H7 (cell line): Measurements from ENCODE around the gene TTLL5. TPM values are rescaled to one million over a fixed set of nuclear protein-coding genes. Genes with fewer than 3 reads are reported as not detected.
"Not testable (repeated sequence)": the region's sequence is repeated elsewhere in the genome, so short reads cannot be mapped to it uniquely, and the experiment has no call there.

Experiments
- DNase-seq: peaks from one replicate; pipeline ENCODE4 v3.0.0; 2012
- H3K27me3 ChIP-seq: 2 replicates; pipeline ENCODE4 v1.6.0; 2011; ENCODE audit warnings: mild to moderate bottlenecking, low read length; ENCODE audit not compliant: control insufficient read depth, insufficient read depth
- H3K36me3 ChIP-seq: replicated peaks from 2 replicates; pipeline ENCODE4 v1.5.1; 2011; ENCODE audit warnings: low read length; ENCODE audit not compliant: control insufficient read depth, insufficient read depth
- H3K4me3 ChIP-seq: 2 replicates; pipeline ENCODE4 v1.5.1; 2011; ENCODE audit warnings: low read depth, mild to moderate bottlenecking, control low read depth, low read length, moderate library complexity; ENCODE audit not compliant: insufficient read depth
- total RNA-seq: library from RNA; depleted of rRNA; stranded (reverse); fragments of >200 nt; shearing (Covaris generic); gene quantifications from 2 replicates; pipeline ENCODE4 v1.2.3, GENCODE V29; 2014

TTLL5 gene
- total RNA-seq, 1 experiment from 2014 or later = 19.3 TPM

GRCh38 chr14:75827331-75827730, 166.3 kb downstream of the TTLL5 start:
- Histone ChIP-seq H3K36me3 (no peaks in the 10 kb centered on the region), H3K27me3 (no peaks in the 10 kb centered on the region), H3K4me3 (no peak overlapping the region)
- DNase-seq = no peak

DNA sequence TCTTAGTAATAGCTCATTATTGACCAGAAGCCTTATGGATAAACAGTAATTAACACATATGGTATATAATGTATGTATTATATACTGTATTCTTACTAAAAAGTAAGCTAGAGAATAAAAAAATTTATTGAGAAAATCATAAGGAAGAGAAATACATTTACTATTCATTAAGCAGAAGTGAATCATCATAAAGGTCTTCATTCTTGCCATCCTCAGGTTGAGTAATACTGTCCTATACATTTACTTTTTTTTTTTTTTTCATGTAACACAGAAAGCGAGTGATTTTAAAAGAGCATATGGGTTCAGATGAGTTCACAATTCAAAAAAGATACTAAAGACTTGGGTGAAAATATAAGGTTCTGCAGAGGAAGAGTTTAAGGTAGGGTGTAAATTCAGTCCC, 168.3 kb downstream of the TTLL5 start:
- DNase-seq = no peak
- no peaks in the 10 kb centered on the region for H3K36me3 ChIP-seq
- no peak overlapping the region for H3K4me3 ChIP-seq
- no peaks in the 10 kb centered on the region for H3K27me3 ChIP-seq

DNA sequence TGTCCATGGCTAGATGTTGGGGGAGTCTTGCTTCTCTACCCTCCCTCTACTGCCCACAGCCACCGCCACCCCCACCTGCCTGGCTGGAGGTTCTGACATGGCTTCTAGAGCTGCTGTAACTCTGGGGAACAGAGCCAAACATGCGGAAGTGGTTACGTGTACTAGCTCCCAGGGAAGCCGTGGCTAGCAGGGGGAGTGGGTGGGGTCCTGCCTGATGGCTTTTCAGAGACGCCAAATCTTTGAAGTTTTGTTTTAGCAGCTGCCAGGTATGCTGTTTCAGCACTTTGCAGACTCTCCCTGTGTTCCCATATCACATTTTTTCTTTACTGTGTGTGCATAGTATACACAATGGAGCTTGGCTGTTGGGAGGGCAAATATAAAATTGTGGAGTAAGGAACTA, 170.4 kb downstream of the TTLL5 start:
- H3K36me3 ChIP-seq = no peaks in the 10 kb centered on the region
- no peak overlapping the region for H3K4me3 ChIP-seq
- DNase-seq = no peak

GRCh38 chr14:75831952-75832351, 170.9 kb downstream of the TTLL5 start:
- Histone ChIP-seq H3K4me3 (no peak overlapping the region), H3K36me3 (no peaks in the 10 kb centered on the region; the same call in 1 of the 2 replicates), H3K27me3 (no peaks in the 10 kb centered on the region)
- no peak for DNase-seq

More for the DNA sequence above, 170.4 kb downstream of the TTLL5 start:
- H3K27me3 ChIP-seq = no peaks in the 10 kb centered on the region

- no peaks in the 10 kb centered on the region for H3K27me3 ChIP-seq
Observed at GRCh38 chr14:75832621-75833297, 171.7 kb downstream of the TTLL5 start.

GRCh38 chr14:75833326-75834020, 172.4 kb downstream of the TTLL5 start:
- Histone ChIP-seq H3K36me3 (no peaks in the 10 kb centered on the region; the same call in 1 of the 2 replicates), H3K27me3 (no peaks in the 10 kb centered on the region), H3K4me3 (no peak overlapping the region)
- DNase-seq = no peak

More at GRCh38 chr14:75832621-75833297, 171.7 kb downstream of the TTLL5 start:
- Histone ChIP-seq H3K36me3 (no peaks in the 10 kb centered on the region; the same call in 1 of the 2 replicates), H3K4me3 (no peak overlapping the region)
- DNase-seq = no peak

DNA sequence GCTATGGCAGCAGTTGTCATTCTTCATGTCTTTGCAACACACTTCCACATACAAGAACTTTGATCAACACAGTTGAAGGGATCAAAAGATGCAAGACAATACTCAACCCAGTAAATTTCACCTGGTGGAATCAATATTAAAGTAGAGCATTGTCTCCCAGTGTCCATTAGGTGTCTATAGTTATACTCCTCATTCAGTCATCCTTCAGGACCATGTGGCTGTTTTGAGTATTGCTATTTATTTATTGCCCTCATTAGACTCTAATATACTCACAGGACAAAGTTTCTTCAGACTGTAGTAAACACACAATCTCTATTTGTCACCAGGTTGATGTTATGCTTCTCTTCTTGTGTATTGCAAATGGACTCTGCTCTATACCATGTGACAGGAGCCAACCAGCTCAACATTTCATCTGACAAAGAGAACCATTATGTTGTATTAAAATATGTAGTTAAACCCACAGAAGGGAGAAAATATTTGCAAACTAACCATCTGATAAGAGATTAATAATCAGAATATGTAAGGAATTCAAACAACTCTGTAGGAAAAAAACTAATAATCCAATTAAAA, 174.2 kb downstream of the TTLL5 start:
- no peak for DNase-seq
- Histone ChIP-seq H3K36me3 (no peaks in the 10 kb centered on the region; the same call in 1 of the 2 replicates), H3K4me3 (no peak overlapping the region), H3K27me3 (no peaks in the 10 kb centered on the region)

DNA sequence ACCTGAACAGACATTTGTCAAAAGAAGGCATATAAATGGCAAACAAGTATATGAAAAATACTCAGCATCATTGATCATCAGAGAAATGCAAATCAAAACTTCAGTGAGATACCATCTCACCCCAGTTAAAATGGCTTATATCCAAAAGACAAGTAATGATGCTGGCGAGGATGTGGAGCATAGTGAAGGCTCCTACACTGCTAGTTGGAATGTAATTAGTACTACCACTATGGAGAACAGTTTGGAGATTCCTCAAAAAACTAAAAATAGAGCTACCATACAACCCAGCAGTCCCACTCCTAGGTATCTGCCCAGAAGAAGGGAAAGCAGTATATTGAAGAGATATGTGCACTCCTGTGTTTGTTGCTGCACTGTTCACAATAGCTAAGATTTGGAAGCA, 174.7 kb downstream of the TTLL5 start:
- no peaks in the 10 kb centered on the region; the same call in 1 of the 2 replicates for H3K36me3 ChIP-seq
- no peaks in the 10 kb centered on the region for H3K27me3 ChIP-seq
- DNase-seq = no peak
- no peak overlapping the region for H3K4me3 ChIP-seq

- no peak for DNase-seq
- Histone ChIP-seq H3K4me3 (no peak overlapping the region), H3K27me3 (no peaks in the 10 kb centered on the region), H3K36me3 (no peaks in the 10 kb centered on the region; the same call in 1 of the 2 replicates)
Observed at GRCh38 chr14:75837151-75837787, 176.2 kb downstream of the TTLL5 start.

GRCh38 chr14:75840911-75841310, 179.9 kb downstream of the TTLL5 start:
- Histone ChIP-seq H3K36me3 (no peaks in the 10 kb centered on the region; the same call in 1 of the 2 replicates), H3K4me3 (no peak overlapping the region), H3K27me3 (no peaks in the 10 kb centered on the region)
- no peak for DNase-seq

- no peaks in the 10 kb centered on the region for H3K27me3 ChIP-seq
- no peak for DNase-seq
- no peak overlapping the region for H3K4me3 ChIP-seq
- H3K36me3 ChIP-seq = no peaks in the 10 kb centered on the region
Observed at GRCh38 chr14:75842551-75842950, 181.5 kb downstream of the TTLL5 start.

GRCh38 chr14:75844486-75844885, 183.4 kb downstream of the TTLL5 start:
- DNase-seq = no peak
- no peak overlapping the region for H3K4me3 ChIP-seq
- no peaks in the 10 kb centered on the region; the same call in 1 of the 2 replicates for H3K36me3 ChIP-seq
- no peaks in the 10 kb centered on the region for H3K27me3 ChIP-seq

- Histone ChIP-seq H3K27me3 (no peaks in the 10 kb centered on the region), H3K4me3 (no peak overlapping the region), H3K36me3 (no peaks in the 10 kb centered on the region; the same call in 1 of the 2 replicates)
- DNase-seq = no peak
Observed at GRCh38 chr14:75845136-75845804, 184.2 kb downstream of the TTLL5 start.

DNA sequence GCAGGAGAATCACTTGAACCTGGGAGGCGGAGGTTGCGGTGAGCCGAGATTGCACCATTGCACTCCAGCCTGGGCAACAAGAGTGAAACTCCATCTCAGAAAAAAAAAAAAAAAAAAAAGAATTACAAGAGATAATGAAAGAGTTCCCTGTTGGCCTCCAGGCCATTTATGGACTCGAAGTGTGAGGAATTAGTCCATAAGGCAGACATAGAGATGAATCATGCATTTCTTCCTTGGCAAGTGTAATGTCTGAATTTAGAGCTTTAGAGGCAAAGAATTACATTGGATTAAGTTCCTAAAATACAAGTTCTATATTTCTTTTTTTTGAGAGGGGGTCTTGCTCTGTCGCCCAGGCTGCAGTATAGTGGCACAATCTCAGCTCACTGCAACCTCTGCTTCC, 185.6 kb downstream of the TTLL5 start:
- not testable (repeated sequence) for H3K27me3 ChIP-seq, H3K36me3 ChIP-seq, DNase-seq, H3K4me3 ChIP-seq
